ENCODE data around the gene ACTL6A.

Gene ACTL6A

DNA sequence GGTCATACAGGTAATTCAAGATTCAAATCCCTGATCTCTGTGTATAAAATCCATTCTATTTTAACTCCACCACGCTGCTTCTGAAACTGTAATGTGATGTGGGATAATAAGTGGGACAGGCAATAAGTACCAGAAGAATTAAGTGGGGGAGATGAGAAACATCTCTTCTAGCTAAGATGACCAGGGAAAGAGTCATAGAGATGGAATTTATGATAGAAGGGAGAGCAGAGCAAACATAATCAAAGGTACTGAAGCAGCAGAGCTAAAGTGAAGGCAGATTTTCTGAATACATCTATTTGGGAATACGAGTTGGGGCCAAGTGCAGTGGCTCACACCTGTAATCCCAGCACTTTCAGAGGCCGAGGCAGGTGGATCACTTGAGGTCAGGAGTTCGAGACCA, 36.8 kb downstream of the ACTL6A start:
- DNase-seq = no peak

DNA sequence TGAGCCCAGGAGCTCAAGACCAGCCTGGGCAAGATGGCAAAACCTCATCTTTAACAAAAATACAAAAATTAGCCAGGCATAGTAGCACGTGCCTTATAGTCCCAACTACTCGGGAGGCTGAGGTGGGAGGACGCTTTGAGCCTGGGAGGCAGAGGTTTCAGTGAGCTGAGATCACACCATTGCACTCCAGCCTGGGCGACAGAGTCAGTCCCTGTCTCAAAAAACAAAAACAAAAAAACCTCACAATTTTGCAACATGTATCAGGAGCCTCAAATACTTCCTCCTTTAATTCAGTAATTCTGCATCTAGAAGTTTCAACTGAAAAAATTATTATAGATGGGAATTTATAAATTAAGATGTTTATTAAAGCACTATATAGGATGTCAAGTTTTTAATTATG, 40.6 kb downstream of the ACTL6A start:
- DNase-seq = no peak

DNA sequence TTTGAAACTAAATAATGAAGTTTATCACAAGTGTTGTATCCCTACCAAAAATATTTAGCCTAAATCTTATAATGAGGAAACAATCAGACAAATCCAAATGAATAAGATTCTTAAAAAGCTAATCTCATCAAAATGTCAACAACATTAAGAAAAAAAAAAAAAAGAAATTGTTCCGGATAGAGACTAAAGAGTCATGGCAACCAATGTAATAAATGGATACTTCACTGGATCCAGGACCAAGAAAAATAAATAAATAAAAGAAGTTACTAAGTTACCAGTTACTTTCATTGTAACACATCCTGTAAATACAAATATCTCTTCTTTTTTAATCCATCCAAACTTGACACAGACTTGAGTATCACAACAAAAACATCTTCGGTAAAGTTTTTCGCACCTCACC, 41.1 kb downstream of the ACTL6A start:
- no peak for DNase-seq

DNA sequence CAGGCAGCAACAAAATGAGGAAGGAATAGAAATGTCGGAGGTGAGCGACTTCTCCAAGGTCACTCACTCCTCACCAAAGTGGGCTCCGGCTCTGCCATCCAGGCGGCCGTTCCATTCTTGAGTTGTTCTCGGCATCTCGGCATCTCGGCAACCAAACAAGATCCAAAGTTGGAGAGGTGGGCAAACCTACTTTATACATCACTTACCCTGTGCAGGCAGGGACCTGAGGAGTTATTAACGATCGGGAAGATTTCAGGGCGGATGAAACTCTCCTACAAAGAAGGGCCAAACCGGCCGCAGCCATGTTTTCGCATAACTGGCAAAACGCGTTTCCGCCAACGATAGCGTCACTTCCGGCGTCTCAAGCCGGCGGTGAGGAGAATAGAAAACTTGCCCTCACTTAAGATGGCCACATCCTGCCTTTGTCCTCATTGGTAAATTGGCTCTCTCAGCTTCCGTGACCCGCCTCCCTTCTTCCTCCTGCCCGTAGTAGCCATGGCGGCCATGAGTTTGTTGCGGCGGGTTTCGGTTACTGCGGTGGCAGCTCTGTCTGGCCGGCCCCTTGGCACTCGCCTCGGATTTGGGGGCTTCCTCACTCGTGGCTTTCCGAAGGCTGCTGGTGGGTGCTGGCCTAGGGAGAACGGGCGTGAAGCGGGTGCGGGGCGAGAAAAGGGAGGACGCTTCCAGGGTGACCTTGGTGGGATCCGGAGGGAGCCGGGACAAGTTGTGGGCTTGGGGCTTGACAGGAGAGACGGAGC, 41.8 kb downstream of the ACTL6A start, which contains the start of the genes MRPL47 and NDUFB5:
TSS of gene MRPL47 (minus strand) at position 318 of the 758 bp plus-strand sequence. CDS start at position 304, 14 bp downstream.
TSS of gene NDUFB5 (plus strand) at position 474 of the 758 bp plus-strand sequence. CDS start at position 496, 22 bp downstream.
- peak; percentile 93 for DNase-seq

DNA sequence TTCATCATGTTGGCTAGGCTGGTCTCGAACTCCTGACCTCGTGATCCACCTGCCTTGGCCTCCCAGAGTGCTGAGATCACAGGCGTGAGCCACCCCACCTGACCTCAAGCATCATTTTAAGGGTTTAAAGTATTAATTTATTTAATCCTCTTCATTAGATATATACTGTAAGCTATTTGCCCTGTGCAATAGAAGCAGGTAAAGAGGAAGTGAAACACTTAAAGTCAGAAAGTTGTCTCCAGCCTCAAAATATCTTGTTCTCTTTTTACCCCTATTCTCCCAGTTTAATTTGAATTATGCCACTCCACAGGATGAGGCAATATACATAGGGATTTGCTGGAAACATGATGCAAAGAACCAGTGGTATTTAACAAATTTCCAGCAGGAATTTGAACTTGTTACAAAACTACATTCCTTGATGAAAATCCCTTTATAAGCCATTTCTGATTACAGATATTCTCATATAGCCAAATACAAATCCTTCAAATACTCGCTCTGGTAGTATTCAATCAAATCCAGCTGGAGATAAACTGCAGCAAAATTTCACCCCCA, 43.9 kb downstream of the ACTL6A start:
- no peak for DNase-seq

DNA sequence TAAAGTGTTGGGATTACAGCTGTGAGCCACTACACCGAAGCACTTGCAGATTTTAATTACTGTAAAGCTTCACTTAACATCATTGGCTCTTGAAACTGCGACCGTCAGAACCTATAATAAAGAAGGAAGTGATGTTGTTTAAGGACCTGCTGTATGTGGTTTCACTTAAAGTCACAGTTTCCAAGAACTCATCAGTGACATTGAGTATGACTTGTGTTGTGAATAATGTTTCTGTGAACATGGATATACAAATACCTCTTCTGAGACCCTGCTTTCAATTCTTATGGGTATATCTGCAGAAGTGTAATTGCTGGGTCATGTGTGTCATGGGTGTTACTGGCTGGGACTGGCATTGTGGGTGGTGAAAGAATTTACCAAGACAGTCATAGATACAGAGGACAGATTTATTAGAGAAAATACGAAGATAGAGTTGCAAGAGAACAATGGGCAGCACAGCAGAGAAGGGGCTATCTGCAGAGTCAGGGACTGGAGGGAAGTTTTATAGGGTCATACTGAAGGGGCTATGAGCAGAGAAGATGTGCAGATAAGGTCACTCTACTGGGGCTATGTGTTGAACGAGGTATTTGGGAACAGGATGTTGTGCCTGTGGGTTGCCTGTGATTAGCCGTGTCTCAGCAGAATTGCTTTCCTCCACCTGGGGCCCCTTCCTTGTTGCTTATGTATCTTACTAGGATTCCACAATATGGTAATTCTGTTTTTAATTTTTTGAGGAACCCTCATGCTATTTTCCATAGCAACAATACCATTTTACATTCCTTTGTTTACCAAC, 46.4 kb downstream of the ACTL6A start:
- no peak for DNase-seq

DNA sequence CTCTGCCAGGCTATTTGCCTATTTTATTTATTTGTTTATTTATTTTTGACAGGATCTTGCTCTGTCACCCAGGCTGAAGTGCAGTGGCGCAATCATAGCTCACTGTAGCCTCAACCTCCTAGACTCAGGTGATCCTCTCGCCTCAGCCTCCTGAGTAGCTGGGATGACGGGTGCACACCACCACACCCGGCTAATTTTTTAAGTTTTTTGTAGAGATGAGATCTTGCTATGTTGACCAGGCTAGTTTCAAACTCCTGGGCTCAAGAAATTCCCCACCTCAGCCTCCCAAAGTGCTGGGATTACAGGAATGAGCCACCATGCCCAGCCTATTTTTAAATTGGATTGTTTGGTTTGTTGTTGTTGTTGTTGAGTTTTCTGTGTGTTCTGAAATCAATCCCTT, 47.3 kb downstream of the ACTL6A start:
- DNase-seq = no peak

DNA sequence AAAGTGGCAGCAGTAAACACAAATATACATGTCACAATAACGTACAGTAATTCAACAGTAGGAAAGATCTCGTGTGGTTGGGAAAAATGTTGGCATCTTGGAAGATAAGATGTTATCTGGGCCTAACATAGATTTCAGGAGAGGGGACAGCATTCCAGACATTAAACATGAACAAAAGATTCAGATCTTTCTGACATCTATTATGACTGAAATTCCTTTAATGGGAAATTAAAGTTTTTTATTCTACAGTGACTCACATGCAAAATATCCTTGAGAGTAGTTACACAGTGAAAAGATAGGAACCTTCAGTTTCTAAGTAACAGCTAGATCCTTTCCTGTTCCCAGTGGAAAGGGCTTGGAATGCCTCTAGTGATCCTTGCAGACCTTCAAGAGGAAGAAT, 51.1 kb downstream of the ACTL6A start:
- DNase-seq = peak; percentile 38

DNA sequence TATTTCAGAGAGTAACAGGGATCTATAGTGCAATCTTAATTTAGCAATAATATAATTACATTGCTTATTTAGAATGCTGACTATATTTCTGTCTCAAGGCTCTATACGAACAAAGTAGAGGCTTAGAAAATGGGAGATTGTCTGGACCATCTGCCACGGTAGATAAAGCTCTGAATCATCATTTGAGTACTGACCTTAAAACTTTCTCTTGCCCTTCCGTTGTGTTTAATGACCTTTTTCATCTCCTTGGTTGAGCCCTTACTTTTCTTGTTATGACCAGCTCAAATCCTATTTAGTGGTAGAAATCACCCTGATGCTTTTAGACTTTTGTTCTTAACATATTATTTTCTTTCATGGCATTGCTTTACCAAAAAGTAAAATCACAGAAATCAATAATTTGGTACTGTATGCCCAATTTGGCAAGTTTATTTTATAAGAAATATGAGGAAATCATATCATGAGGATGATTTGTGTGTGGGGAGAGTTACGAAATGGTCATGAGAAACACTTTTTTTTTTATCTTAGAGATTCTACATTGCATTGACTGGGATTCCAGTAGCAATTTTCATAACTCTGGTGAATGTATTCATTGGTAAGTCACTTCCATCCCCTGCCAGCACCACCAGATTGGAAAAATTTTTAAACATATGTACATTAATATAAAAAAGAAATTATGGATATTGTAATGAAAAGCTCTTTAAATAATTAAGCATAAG, 52.9 kb downstream of the ACTL6A start:
- no peak for DNase-seq

DNA sequence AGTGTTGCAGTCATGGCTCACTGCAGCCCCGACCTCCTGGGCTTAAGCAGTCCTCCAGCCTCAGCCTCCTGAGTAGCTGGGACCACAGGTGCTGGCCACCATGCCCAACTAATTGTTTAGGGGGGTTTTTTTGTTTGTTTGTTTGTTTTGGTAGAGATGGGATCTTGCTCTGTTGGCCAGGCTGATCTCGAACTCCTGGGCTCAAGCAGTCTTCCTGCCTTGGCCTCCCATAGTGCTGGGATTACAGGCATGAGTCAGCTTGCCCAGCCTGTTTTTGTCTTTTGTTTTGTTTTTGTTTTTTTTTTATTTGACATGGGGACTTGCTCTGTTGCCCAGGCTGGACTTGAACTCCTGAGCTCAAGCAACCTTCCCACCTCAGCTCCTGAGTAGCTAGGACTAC, 59.3 kb downstream of the ACTL6A start:
- DNase-seq = no peak

DNA sequence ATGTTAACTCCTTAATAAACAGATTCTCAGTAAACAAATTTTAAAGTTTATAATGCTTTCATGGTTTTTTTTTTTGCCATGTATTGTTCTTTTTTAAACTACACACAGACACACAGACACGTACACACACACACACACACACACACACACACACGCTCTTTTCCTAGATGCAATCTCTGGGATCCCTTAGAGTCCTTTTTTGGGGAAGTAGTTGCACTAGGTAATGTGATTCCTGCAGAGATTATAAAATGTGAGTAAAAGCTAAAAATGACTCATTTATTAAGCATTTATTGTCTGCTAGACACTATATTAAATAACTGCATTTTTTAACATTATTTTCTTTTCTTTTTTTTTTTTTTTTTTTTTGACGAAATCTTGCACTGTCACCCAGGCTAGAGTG, 61.7 kb downstream of the ACTL6A start:
- no peak for DNase-seq

DNA sequence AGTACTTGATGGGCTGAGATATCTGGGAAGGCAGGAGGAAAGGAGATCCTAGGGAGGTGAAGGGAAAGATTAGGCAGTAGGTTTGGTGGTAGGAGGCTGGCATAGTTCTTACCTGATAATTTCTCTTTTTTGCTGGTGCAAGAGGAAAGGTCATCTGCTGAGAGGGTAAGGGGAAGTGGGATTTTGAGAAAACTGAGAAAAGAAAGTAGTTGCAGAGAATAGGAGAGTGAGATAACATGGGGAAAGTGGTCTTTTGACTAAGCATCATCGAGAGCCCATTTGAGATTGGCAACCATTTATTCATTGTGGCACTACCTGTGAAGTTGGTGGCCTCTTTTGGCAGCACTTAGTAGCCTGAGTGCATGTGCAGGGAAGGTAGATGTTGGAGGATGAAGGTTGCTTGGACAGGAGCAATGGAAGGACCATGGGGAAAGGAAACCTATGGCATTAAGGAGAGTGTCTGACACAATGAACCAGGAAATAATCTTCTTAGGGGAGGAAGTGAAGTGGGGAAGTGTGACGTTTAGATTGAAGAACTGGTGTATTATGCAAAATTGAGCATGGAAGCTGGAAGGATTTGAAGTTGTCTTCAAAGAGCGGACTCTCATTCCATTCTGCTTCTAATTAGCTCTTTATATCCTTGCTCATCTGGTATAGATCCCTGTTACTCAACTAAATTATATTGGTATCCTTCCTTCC, 68.2 kb downstream of the ACTL6A start:
- DNase-seq = no peak
